HG02943 (cell line): ENCODE results near the gene RPL27.

Experiments used
- ATAC-seq: cut with Tn5 transposase; IDR thresholded peaks from one replicate; pipeline ENCODE4 v1.9.1; 2021; ENCODE audit warnings: mild to moderate bottlenecking, low read depth, moderate library complexity; ENCODE audit not compliant: unreplicated experiment

RPL27 gene

GRCh38 chr17:43043307-43043706 lies 45.1 kb downstream of the RPL27 start:
- no peak for ATAC-seq

- ATAC-seq = no peak
Measured at GRCh38 chr17:43044024-43044423, 45.8 kb downstream of the RPL27 start.

- no peak for ATAC-seq
Measured at GRCh38 chr17:43051969-43052368, 53.8 kb downstream of the RPL27 start.
